Trophoblast cell (in vitro differentiated cells and primary cell): Measurements from ENCODE around the gene DPYD.

Experiments
- DNase-seq, 2 donors: peaks; one replicate each; pipeline ENCODE4 v3.0.0-alpha.2; 2016
- H2AFZ ChIP-seq: 2 replicates; pipeline ENCODE4 v1.6.1; 2013; ENCODE audit warnings: low read length, moderate library complexity, mild to moderate bottlenecking; ENCODE audit not compliant: insufficient read depth, poor library complexity
- H2AK5ac ChIP-seq: 2 replicates; pipeline ENCODE4 v1.6.1; 2013; ENCODE audit warnings: mild to moderate bottlenecking, low read length
- H2BK120ac ChIP-seq: 2 replicates; pipeline ENCODE4 v1.6.1; 2013; ENCODE audit warnings: low read length, mild to moderate bottlenecking, moderate library complexity; ENCODE audit not compliant: insufficient read depth, poor library complexity
- H2BK12ac ChIP-seq: 2 replicates; pipeline ENCODE4 v1.6.1; 2013; ENCODE audit warnings: mild to moderate bottlenecking, low read length, moderate library complexity
- H2BK5ac ChIP-seq: 2 replicates; pipeline ENCODE4 v1.6.1; 2013; ENCODE audit warnings: low read length, low read depth, moderate library complexity, mild to moderate bottlenecking; ENCODE audit not compliant: poor library complexity
- H3K14ac ChIP-seq: 2 replicates; pipeline ENCODE4 v1.6.1; 2013; ENCODE audit warnings: mild to moderate bottlenecking, low read length
- H3K18ac ChIP-seq: 2 replicates; pipeline ENCODE4 v1.6.1; 2013; ENCODE audit warnings: mild to moderate bottlenecking, low read length
- H3K23ac ChIP-seq: 2 replicates; pipeline ENCODE4 v1.6.1; 2013; ENCODE audit warnings: low read length
- H3K27ac ChIP-seq: 2 replicates; pipeline ENCODE4 v1.5.1; 2013; ENCODE audit warnings: low read depth, mild to moderate bottlenecking, inconsistent platforms, low read length, moderate library complexity
- H3K27me3 ChIP-seq: 2 replicates; pipeline ENCODE4 v1.6.1; 2013; ENCODE audit warnings: inconsistent platforms, mild to moderate bottlenecking, low read length, moderate library complexity; ENCODE audit not compliant: insufficient read depth
- H3K36me3 ChIP-seq, 2 experiments: 1 replicate in 1 of 2; 2 replicates in 1 of 2; pipeline ENCODE4 v1.6.1; 2013; ENCODE audit warnings: low read length in 2 of 2, mild to moderate bottlenecking in 2 of 2, moderate library complexity in 1 of 2; ENCODE audit not compliant: insufficient read depth in 2 of 2, control insufficient read depth in 1 of 2
- H3K4ac ChIP-seq: 2 replicates; pipeline ENCODE4 v1.6.1; 2013; ENCODE audit warnings: low read depth, mild to moderate bottlenecking, low read length, moderate library complexity
- H3K4me1 ChIP-seq, 2 experiments: 1 replicate in 1 of 2; 2 replicates in 1 of 2; pipeline ENCODE4 v1.6.1; 2013; ENCODE audit warnings: low read length in 2 of 2, mild to moderate bottlenecking in 2 of 2, moderate library complexity in 1 of 2; ENCODE audit not compliant: insufficient read depth in 2 of 2, control insufficient read depth in 1 of 2
- H3K4me2 ChIP-seq: 2 replicates; pipeline ENCODE4 v1.6.1; 2013; ENCODE audit warnings: inconsistent platforms, mild to moderate bottlenecking, low read length, moderate library complexity
- H3K4me3 ChIP-seq: 2 replicates; pipeline ENCODE4 v1.5.1; 2013; ENCODE audit warnings: mild to moderate bottlenecking, low read depth, low read length, inconsistent platforms
- H3K79me1 ChIP-seq: one replicate; pipeline ENCODE4 v1.6.1; 2013; ENCODE audit warnings: low read length
- H3K79me2 ChIP-seq: 2 replicates; pipeline ENCODE4 v1.6.1; 2013; ENCODE audit warnings: low read length, mild to moderate bottlenecking; ENCODE audit not compliant: control insufficient read depth, insufficient read depth, poor library complexity
- H3K9ac ChIP-seq: 2 replicates; pipeline ENCODE4 v1.6.1; 2013; ENCODE audit warnings: mild to moderate bottlenecking, low read length
- H3K9me3 ChIP-seq: 2 replicates; pipeline ENCODE4 v1.6.1; 2013; ENCODE audit warnings: low read depth, mild to moderate bottlenecking, control low read depth, inconsistent platforms, low read length; ENCODE audit not compliant: insufficient read depth
- H4K12ac ChIP-seq: 2 replicates; pipeline ENCODE4 v1.6.1; 2013; ENCODE audit warnings: low read depth, mild to moderate bottlenecking, low read length, moderate library complexity
- H4K8ac ChIP-seq: 2 replicates; pipeline ENCODE4 v1.6.1; 2013; ENCODE audit warnings: low read depth, mild to moderate bottlenecking, low read length, moderate library complexity
- H4K91ac ChIP-seq: one replicate; pipeline ENCODE4 v1.6.1; 2013; ENCODE audit warnings: low read depth, mild to moderate bottlenecking, low read length, moderate library complexity
- WGBS: extraction: QIAGEN DNeasy Blood & Tissue Kit; methylation state at CpG from one replicate; pipeline ENCODE4 v1.1.7; 2013; ENCODE audit warnings: missing lambda C conversion rate; ENCODE audit not compliant: insufficient read length, insufficient coverage; ENCODE audit errors: extremely low coverage; 5-methylcytosine and 5-hydroxymethylcytosine counted together

DPYD gene

DNA sequence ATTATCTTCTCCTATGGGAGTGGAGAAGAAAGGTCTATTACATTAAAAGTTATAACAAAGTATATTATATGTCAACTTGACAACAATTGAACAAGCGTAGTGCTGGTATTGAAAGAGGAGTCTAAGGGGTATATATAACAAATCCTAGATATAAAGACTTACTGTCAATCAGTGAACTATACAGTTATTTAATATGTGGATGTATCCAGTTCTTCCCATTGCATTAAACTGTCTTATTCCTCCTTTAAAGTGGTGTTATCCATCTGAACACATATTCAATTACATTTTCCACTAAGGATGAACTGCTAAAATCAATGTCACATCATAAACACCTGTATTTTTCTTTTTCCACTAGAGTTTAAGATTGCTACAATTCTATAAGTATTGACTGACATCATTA is 438.8 kb downstream of the DPYD start:
- no peak overlapping the region for H3K4ac ChIP-seq
- H3K18ac ChIP-seq: no peak overlapping the region
- H4K12ac ChIP-seq: no peak overlapping the region
- H3K27ac ChIP-seq: no peak overlapping the region
- no peak overlapping the region for H4K91ac ChIP-seq
- H2BK12ac ChIP-seq: no peak overlapping the region
- no peak overlapping the region for H2AFZ ChIP-seq
- H3K14ac ChIP-seq: no peak overlapping the region
- H3K36me3 ChIP-seq: no peaks in the 10 kb centered on the region
- H4K8ac ChIP-seq: no peak overlapping the region
- no peak for DNase-seq
- no peak overlapping the region for H2AK5ac ChIP-seq
- H3K4me2 ChIP-seq: no peak overlapping the region
- H3K9me3 ChIP-seq: no peaks in the 10 kb centered on the region
- no peak overlapping the region for H2BK5ac ChIP-seq
- H3K4me3 ChIP-seq: no peak overlapping the region
- H3K9ac ChIP-seq: no peak overlapping the region
- H3K23ac ChIP-seq: no peak overlapping the region
- peaks cover 0 to 2% of the 10 kb centered on the region in 2 experiments for H3K4me1 ChIP-seq
- H3K27me3 ChIP-seq: no peaks in the 10 kb centered on the region
- H3K79me2 ChIP-seq: no peaks in the 10 kb centered on the region
- H2BK120ac ChIP-seq: no peak overlapping the region
- no CpG with 5 or more reads among the region's 1 CpG for WGBS
- H3K79me1 ChIP-seq: no peaks in the 10 kb centered on the region

DNA sequence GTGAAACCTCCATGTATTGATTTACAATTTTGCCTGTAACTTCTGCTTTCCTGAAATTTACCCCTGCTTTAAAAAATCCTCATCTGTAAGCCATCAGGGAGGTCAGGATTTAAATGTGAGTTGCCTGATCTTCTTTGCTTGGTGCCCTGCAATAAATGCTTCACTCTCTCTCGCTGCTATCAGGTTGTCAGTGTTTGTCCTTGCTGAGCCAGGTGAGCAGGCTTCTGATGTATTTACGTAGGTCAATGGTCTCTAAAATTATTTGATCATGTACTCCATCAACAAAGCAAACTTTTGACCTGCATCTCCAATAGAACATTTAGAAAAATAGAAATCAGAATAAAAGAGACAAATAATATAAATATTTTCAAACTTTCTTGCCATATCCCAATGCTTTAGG is 453.4 kb downstream of the DPYD start:
- Histone ChIP-seq H4K8ac (no peak overlapping the region), H3K4me1 (no peaks in the 10 kb centered on the region), H3K4ac (no peak overlapping the region), H2BK5ac (no peak overlapping the region), H3K9me3 (peaks cover 7% of the 10 kb centered on the region), H3K4me3 (no peak overlapping the region), H2AK5ac (no peak overlapping the region), H4K91ac (no peak overlapping the region), H3K9ac (no peak overlapping the region), H3K79me2 (no peaks in the 10 kb centered on the region), H3K36me3 (peaks cover 0 to 2% of the 10 kb centered on the region in 2 experiments), H3K27ac (no peak overlapping the region), H3K4me2 (no peak overlapping the region), H3K27me3 (no peaks in the 10 kb centered on the region), H2AFZ (no peak overlapping the region), H3K79me1 (no peaks in the 10 kb centered on the region), H3K14ac (no peak overlapping the region), H3K18ac (no peak overlapping the region), H2BK120ac (no peak overlapping the region), H2BK12ac (no peak overlapping the region), H3K23ac (no peak overlapping the region), H4K12ac (no peak overlapping the region)
- WGBS: no CpG with 5 or more reads among the region's 2 CpGs
- DNase-seq: no peak

DNA sequence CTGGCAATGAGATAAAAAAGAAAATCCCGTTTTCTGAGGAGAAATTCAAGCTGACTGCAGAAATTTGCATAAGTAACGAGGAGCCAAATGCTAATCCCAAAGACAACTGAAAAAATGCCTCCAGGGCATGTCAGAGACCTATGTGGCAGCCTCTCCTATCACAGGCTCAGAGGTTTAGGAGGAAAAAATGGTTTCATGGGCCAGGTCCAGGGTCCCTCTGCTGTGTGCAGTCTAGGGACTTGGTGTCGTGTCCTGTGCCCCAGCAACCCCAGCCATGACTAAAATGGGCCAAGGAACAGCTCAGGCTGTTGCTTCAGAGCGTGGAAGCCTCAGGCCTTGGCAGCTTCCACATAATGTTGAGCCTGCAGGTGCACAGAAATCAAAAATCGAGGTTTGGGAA is 456.5 kb downstream of the DPYD start:
- no peaks in the 10 kb centered on the region for H3K79me1 ChIP-seq
- H3K4ac ChIP-seq: no peak overlapping the region
- H2BK5ac ChIP-seq: no peak overlapping the region
- no peak overlapping the region for H2AK5ac ChIP-seq
- no peak for DNase-seq
- no peak overlapping the region for H4K91ac ChIP-seq
- no peak overlapping the region for H2AFZ ChIP-seq
- no peaks in the 10 kb centered on the region for H3K79me2 ChIP-seq
- H3K4me1 ChIP-seq: no peaks in the 10 kb centered on the region
- H2BK120ac ChIP-seq: no peak overlapping the region
- H3K36me3 ChIP-seq: peaks cover 0 to 2% of the 10 kb centered on the region in 2 experiments
- no CpG with 5 or more reads among the region's 5 CpGs for WGBS
- H3K27me3 ChIP-seq: no peaks in the 10 kb centered on the region
- H4K8ac ChIP-seq: no peak overlapping the region
- no peak overlapping the region for H3K4me2 ChIP-seq
- peaks cover 7% of the 10 kb centered on the region for H3K9me3 ChIP-seq
- no peak overlapping the region for H3K27ac ChIP-seq
- H3K18ac ChIP-seq: no peak overlapping the region
- no peak overlapping the region for H3K14ac ChIP-seq
- H4K12ac ChIP-seq: no peak overlapping the region
- no peak overlapping the region for H3K4me3 ChIP-seq
- H3K23ac ChIP-seq: no peak overlapping the region
- no peak overlapping the region for H3K9ac ChIP-seq
- no peak overlapping the region for H2BK12ac ChIP-seq

DNA sequence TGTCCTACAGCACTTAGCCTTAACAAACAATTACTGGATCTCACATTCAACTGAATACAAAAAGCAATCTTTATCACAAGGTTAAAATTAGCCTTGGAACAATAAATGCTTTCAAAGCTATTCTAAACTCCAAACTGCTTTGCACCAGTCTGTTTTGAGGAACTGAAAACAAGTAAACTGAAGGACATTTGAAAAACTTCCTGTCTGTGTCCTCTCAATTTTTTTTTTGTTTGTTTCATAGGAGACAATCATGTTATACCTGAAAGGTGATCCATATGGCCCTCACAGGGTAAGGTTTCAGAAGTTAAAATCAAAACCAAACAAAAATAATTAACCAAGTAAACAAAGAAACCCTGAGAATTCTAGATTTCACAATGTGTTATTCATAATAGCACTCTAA is 459.1 kb downstream of the DPYD start:
- Histone ChIP-seq H3K23ac (no peak overlapping the region), H3K4me1 (no peaks in the 10 kb centered on the region), H3K14ac (no peak overlapping the region), H2BK120ac (no peak overlapping the region), H3K36me3 (peaks cover 0 to 2% of the 10 kb centered on the region in 2 experiments), H3K9ac (no peak overlapping the region), H3K9me3 (peaks cover 7% of the 10 kb centered on the region), H3K4me3 (no peak overlapping the region), H4K8ac (no peak overlapping the region), H3K27ac (no peak overlapping the region), H2AK5ac (no peak overlapping the region), H3K18ac (no peak overlapping the region), H2BK5ac (no peak overlapping the region), H3K4ac (no peak overlapping the region), H3K27me3 (no peaks in the 10 kb centered on the region), H2AFZ (no peak overlapping the region), H3K4me2 (no peak overlapping the region), H3K79me2 (no peaks in the 10 kb centered on the region), H4K91ac (no peak overlapping the region), H4K12ac (no peak overlapping the region), H2BK12ac (no peak overlapping the region), H3K79me1 (no peaks in the 10 kb centered on the region)
- no peak for DNase-seq
